Calu3 (cell line): ENCODE measurements around the gene ARHGEF38. TPM values are rescaled to one million over a fixed set of nuclear protein-coding genes. Genes with fewer than 3 reads are reported as not detected.

Experiments
- BruUV-seq: library from RNA; stranded (reverse); fragments of 400-500 nt; replicated peaks from 2 replicates; lab custom pipeline; 2021; lab: Mats Ljungman, UMichigan
- CTCF ChIA-PET: fragments of 300-600 bp; sonication (Branson Sonifier 250); formaldehyde crosslinking; loops from one replicate; lab custom pipeline; 2022; ENCODE audit warnings: antibody characterized with exemption; lab: Charles Lee
- DNase-seq: peaks from one replicate; pipeline ENCODE4 v3.0.0; 2022
- H3K27ac Mint-ChIP-seq: one replicate; pipeline ENCODE4 v1.8.0; 2022; ENCODE audit warnings: mixed read lengths; ENCODE audit not compliant: unreplicated experiment
- H3K27me3 Mint-ChIP-seq: one replicate; pipeline ENCODE4 v1.8.0; 2022; ENCODE audit warnings: mixed read lengths; ENCODE audit not compliant: unreplicated experiment
- H3K36me3 Mint-ChIP-seq: one replicate; pipeline ENCODE4 v1.8.0; 2022; ENCODE audit warnings: mild to moderate bottlenecking, moderate library complexity, mixed read lengths; ENCODE audit not compliant: insufficient read depth, unreplicated experiment
- H3K4me1 Mint-ChIP-seq: one replicate; pipeline ENCODE4 v1.8.0; 2022; ENCODE audit warnings: mild to moderate bottlenecking, low read depth, mixed read lengths; ENCODE audit not compliant: unreplicated experiment
- H3K4me3 Mint-ChIP-seq: one replicate; pipeline ENCODE4 v1.8.0; 2022; ENCODE audit warnings: mild to moderate bottlenecking, low read depth, moderate library complexity, mixed read lengths; ENCODE audit not compliant: unreplicated experiment
- H3K9me3 Mint-ChIP-seq: one replicate; pipeline ENCODE4 v1.8.0; 2022; ENCODE audit warnings: low read depth, mixed read lengths; ENCODE audit not compliant: unreplicated experiment
- intact Hi-C: fragments of 100-400 bp; cut with micrococcal nuclease; formaldehyde crosslinking; loops from one replicate; pipeline ENCODE4 v1.10.0; 2022; ENCODE audit not compliant: unreplicated experiment
- total RNA-seq: library from RNA; stranded (reverse); gene quantifications from 2 replicates; pipeline ENCODE4 v1.2.3, GENCODE V29; 2022
- TF ChIP-seq, protein P1 (sequence below): fragments of 200-600 bp; IDR thresholded peaks from one replicate; pipeline ENCODE4 v1.8.0; 2022; ENCODE audit warnings: antibody characterized with exemption; ENCODE audit not compliant: unreplicated experiment

ARHGEF38 gene
- total RNA-seq, 1 experiment from 2014 or later, result 16.6 TPM

DNA sequence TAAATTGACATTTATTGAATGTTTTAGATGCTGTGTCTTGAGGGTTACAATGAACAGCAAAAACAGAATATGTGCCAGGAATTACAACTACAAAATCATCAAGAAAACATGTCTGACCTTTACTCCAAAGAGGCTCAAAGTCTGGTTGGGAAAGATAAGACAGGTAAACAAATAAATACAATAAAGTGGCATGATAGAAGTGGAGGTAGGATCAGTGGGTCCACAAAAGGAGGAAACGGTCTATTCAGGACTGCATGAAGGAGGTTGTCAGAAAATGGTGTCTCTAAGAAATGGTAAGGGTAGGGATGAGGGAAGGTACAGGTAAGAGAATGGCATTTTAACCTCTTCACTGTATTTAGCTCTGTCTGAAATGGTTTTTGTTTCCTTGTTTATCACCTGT is 3.8 kb downstream of the ARHGEF38 start:
- no TSS peak for BruUV-seq
- Mint-ChIP-seq H3K4me3 (peak overlapping the region; percentile 76), H3K36me3 (peaks cover 49% of the 10 kb centered on the region), H3K27me3 (no peaks in the 10 kb centered on the region), H3K27ac (peak overlapping the region; percentile 91), H3K9me3 (no peaks in the 10 kb centered on the region), H3K4me1 (peaks cover 56% of the 10 kb centered on the region)
- intact Hi-C loops, result loop anchor here (5.0 to 10.0 kb wide), 3 partner anchors 34 to 109 kb away; no protein-coding TSS in a partner anchor
- no peak for DNase-seq
- TF ChIP-seq, protein P1, sequence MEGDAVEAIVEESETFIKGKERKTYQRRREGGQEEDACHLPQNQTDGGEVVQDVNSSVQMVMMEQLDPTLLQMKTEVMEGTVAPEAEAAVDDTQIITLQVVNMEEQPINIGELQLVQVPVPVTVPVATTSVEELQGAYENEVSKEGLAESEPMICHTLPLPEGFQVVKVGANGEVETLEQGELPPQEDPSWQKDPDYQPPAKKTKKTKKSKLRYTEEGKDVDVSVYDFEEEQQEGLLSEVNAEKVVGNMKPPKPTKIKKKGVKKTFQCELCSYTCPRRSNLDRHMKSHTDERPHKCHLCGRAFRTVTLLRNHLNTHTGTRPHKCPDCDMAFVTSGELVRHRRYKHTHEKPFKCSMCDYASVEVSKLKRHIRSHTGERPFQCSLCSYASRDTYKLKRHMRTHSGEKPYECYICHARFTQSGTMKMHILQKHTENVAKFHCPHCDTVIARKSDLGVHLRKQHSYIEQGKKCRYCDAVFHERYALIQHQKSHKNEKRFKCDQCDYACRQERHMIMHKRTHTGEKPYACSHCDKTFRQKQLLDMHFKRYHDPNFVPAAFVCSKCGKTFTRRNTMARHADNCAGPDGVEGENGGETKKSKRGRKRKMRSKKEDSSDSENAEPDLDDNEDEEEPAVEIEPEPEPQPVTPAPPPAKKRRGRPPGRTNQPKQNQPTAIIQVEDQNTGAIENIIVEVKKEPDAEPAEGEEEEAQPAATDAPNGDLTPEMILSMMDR, result no peak
- CTCF ChIA-PET, result no interaction called here

DNA sequence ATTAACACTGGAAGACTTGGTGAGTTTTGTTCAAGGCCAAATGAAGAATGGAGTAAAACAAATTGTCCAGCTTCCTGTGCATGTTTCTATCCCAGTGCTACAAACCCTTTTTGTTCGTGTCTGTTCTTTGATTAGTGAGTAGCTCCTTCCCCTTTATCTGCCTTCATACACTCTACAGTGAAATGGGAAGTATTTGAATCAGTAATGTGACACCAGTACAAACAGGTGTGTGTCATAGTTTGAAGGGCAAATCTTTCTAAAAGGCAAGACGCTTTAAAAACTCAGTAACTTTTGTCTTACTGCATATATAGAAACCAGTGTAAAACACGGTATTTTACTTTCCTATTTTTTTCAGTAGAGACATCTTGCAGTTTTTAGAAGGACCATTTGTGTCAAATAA is 5.9 kb downstream of the ARHGEF38 start:
- H3K27ac Mint-ChIP-seq, result peak overlapping the region; percentile 31
- DNase-seq, result no peak
- TF ChIP-seq, protein P1, result no peak
- no peaks in the 10 kb centered on the region for H3K9me3 Mint-ChIP-seq
- H3K4me1 Mint-ChIP-seq, result peaks cover 54% of the 10 kb centered on the region
- H3K27me3 Mint-ChIP-seq, result no peaks in the 10 kb centered on the region
- intact Hi-C loops, result loop anchor here (2.0 to 10.0 kb wide), 4 partner anchors 29 to 107 kb away; no protein-coding TSS in a partner anchor
- BruUV-seq, result no TSS peak
- CTCF ChIA-PET, result interaction anchor here (0.7 to 1.2 kb wide), 2 partner anchors 27 to 84 kb away, joined by 3 to 4 read pairs; partner anchors contain the start of gene PPA2
- peaks cover 29% of the 10 kb centered on the region for H3K36me3 Mint-ChIP-seq
- H3K4me3 Mint-ChIP-seq, result no peak overlapping the region

DNA sequence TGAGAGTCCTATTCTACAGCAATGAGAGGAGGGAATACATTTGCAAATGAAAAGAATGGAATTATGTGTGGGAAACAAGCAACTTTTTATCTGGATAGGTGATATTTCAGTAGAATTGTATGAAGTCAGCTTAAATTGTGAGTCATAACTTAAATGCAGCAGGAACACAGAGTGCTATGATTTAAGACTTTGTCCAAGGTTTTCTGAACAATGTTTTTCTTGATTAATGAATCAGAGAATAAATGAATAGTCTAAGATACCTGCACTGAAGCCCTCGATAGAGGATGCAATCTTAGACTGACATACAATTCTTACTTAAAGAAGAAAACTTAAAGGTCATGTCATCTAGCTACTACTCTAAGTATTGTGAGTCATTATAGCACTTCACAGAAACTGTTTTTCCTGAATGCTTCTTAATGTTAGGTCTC is 8.0 kb downstream of the ARHGEF38 start:
- H3K9me3 Mint-ChIP-seq, result no peaks in the 10 kb centered on the region
- no peak overlapping the region for H3K4me3 Mint-ChIP-seq
- H3K27me3 Mint-ChIP-seq, result no peaks in the 10 kb centered on the region
- no peak overlapping the region for H3K27ac Mint-ChIP-seq
- peaks cover 12% of the 10 kb centered on the region for H3K36me3 Mint-ChIP-seq
- intact Hi-C loops, result no loop called here
- CTCF ChIA-PET, result no interaction called here
- DNase-seq, result no peak
- peaks cover 68% of the 10 kb centered on the region for H3K4me1 Mint-ChIP-seq
- BruUV-seq, result no TSS peak
- TF ChIP-seq, protein P1, result no peak

DNA sequence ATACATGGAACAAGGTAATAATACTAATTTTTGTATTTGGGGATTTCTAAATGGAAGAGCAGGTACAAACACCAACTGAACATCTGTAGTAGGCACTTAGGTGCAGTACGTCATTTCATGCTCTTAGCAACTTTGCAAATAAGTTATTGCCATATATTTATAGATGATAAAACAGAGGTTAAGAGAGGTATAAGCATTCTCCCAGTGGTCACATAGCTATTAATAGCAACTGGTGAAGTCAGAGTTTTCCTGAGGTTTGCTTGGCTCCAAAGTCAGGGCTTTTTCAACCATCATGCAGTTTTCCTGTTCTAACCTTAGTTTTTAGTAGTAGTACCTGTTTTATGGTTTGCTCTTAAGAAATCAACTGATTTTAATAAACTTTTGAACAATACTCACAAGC is 10.9 kb downstream of the ARHGEF38 start:
- H3K27me3 Mint-ChIP-seq, result no peaks in the 10 kb centered on the region
- no peak overlapping the region for H3K4me3 Mint-ChIP-seq
- no peak for DNase-seq
- peaks cover 10% of the 10 kb centered on the region for H3K36me3 Mint-ChIP-seq
- TF ChIP-seq, protein P1, result no peak
- intact Hi-C loops, result no loop called here
- CTCF ChIA-PET, result no interaction called here
- H3K27ac Mint-ChIP-seq, result no peak overlapping the region
- no TSS peak for BruUV-seq
- H3K9me3 Mint-ChIP-seq, result no peaks in the 10 kb centered on the region
- peaks cover 55% of the 10 kb centered on the region for H3K4me1 Mint-ChIP-seq
